MCF 10A (cell line): ENCODE results near the gene NKIRAS2. TPM values are rescaled to one million over a fixed set of nuclear protein-coding genes. Genes with fewer than 3 reads are reported as not detected.
"Not testable (repeated sequence)": the region's sequence is repeated elsewhere in the genome, so short reads cannot be mapped to it uniquely, and the experiment has no call there.

Source experiments
- BruUV-seq: library from RNA; stranded (reverse); fragments of 400-500 nt; replicated peaks from 2 replicates; lab custom pipeline; 2021; lab: Mats Ljungman, UMichigan
- CTCF ChIA-PET: fragments of 300-600 bp; sonication (Branson Sonifier 250); formaldehyde crosslinking; extraction: SDS; loops from one replicate; lab custom pipeline; 2021; ENCODE audit warnings: antibody characterized with exemption, inconsistent platforms; lab: Yijun Ruan, JAX
- POLR2A ChIA-PET: fragments of 300-600, 350-650 bp; sonication (Branson Sonifier 250); formaldehyde crosslinking; extraction: SDS; loops from one replicate; lab custom pipeline; 2020; ENCODE audit warnings: antibody characterized with exemption, inconsistent platforms; lab: Yijun Ruan, JAX
- DNase-seq: peaks from one replicate; pipeline ENCODE4 v3.0.0-alpha.2; 2018; ENCODE audit not compliant: unreplicated experiment
- H3K27ac Mint-ChIP-seq: one replicate; pipeline ENCODE4 v1.8.0; 2022; ENCODE audit warnings: mild to moderate bottlenecking, low read depth, mixed read lengths; ENCODE audit not compliant: unreplicated experiment
- H3K27me3 Mint-ChIP-seq: one replicate; pipeline ENCODE4 v1.8.0; 2022; ENCODE audit warnings: mixed read lengths; ENCODE audit not compliant: insufficient read depth, unreplicated experiment
- H3K36me3 Mint-ChIP-seq: one replicate; pipeline ENCODE4 v1.8.0; 2022; ENCODE audit warnings: mild to moderate bottlenecking, moderate library complexity, mixed read lengths; ENCODE audit not compliant: insufficient read depth, unreplicated experiment
- H3K4me1 Mint-ChIP-seq: one replicate; pipeline ENCODE4 v1.8.0; 2022; ENCODE audit warnings: mixed read lengths; ENCODE audit not compliant: insufficient read depth, unreplicated experiment
- H3K4me3 Mint-ChIP-seq: one replicate; pipeline ENCODE4 v1.8.0; 2022; ENCODE audit warnings: mild to moderate bottlenecking, moderate library complexity, mixed read lengths; ENCODE audit not compliant: unreplicated experiment
- H3K9me3 Mint-ChIP-seq: one replicate; pipeline ENCODE4 v1.8.0; 2022; ENCODE audit warnings: mixed read lengths; ENCODE audit not compliant: unreplicated experiment
- CTCF ChIP-seq: fragments of 200-600 bp; IDR thresholded peaks from one replicate; pipeline ENCODE4 v1.8.0; 2022; ENCODE audit warnings: antibody characterized with exemption, mild to moderate bottlenecking; ENCODE audit not compliant: unreplicated experiment
- intact Hi-C: fragments of 100-400 bp; cut with micrococcal nuclease; formaldehyde crosslinking; loops from 2 replicates; pipeline ENCODE4 v1.14.1; 2022
- total RNA-seq: library from RNA; stranded (reverse); gene quantifications from 2 replicates; pipeline ENCODE4 v1.2.3, GENCODE V29; 2022

NKIRAS2 gene
- total RNA-seq, 1 experiment from 2014 or later = 34.1 TPM

DNA sequence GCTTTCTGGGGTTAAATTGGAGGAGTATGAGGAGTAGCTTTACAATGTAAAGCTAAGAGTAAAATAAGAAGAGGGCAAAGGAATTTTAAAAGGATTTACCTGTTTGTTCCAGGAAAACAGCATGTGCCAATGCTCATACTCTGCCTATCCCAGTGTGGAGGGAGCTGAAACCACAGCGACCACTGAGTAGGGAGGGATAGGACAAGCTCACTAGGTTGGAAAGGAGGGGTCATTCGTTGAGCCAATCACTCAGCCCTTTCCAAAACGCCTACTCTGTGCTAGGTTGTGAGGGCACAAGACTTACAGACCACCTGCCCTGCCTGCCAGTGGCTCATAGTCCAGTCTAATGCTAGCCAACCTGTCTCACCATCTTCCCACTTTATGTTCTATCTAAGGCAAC is 1.6 kb upstream of the NKIRAS2 start:
- peak overlapping the region; percentile 99 for H3K27ac Mint-ChIP-seq

DNA sequence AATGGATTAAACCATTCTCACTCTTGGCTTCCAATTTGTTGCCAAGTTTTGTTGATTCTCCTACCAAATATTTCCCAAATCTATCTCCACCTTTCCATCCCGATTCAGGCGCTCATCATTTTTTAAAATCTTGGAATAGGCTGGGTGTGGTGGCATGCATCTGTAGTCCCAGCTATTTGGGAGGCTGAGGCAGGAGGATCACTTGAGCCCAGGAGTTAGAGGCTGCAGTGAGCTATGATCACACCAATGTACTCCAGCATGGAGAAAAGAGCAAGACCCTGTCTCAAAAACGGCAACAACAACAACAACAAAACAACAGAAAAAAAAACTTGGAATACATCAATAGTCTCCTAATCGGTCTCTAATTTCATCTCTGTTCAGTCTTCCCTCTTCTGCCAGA is 902 bp upstream of the NKIRAS2 start:
- CTCF ChIA-PET = interaction anchor here (0.6 to 1.7 kb wide), 11 partner anchors 10 to 1187 kb away, joined by 3 to 5 read pairs (median 3); partner anchors contain the start of gene RAB5C
- BruUV-seq = no TSS peak
- Mint-ChIP-seq H3K36me3 (peaks cover 33% of the 10 kb centered on the region), H3K27me3 (no peaks in the 10 kb centered on the region), H3K4me3 (peak overlapping the region; percentile 99), H3K27ac (peak overlapping the region; percentile 99), H3K9me3 (no peaks in the 10 kb centered on the region), H3K4me1 (peaks cover 24% of the 10 kb centered on the region)
- no peak for TF ChIP-seq CTCF
- intact Hi-C loops = no loop called here
- DNase-seq = no peak
- POLR2A ChIA-PET = interaction anchor here (1.1 to 6.8 kb wide), 6 partner anchors 10 to 135 kb away, joined by 3 to 138 read pairs (median 6); partner anchors contain the start of genes CNP and ODAD4

More for the DNA sequence above, 1.6 kb upstream of the NKIRAS2 start:
- intact Hi-C loops = no loop called here
- peaks cover 28% of the 10 kb centered on the region for H3K36me3 Mint-ChIP-seq
- DNase-seq = no peak
- H3K27me3 Mint-ChIP-seq = no peaks in the 10 kb centered on the region
- peak overlapping the region; percentile 99 for H3K4me3 Mint-ChIP-seq
- BruUV-seq = no TSS peak
- POLR2A ChIA-PET = interaction anchor here (0.5 to 6.8 kb wide), 23 partner anchors 8 to 738 kb away, joined by 3 to 138 read pairs (median 4); partner anchors contain the start of genes ACLY, CAVIN1, CNP and DHX58
- no peak for TF ChIP-seq CTCF
- CTCF ChIA-PET = interaction anchor here (0.7 to 1.7 kb wide), 13 partner anchors 10 to 174 kb away, joined by 3 to 11 read pairs (median 3); no protein-coding TSS in a partner anchor
- no peaks in the 10 kb centered on the region for H3K9me3 Mint-ChIP-seq
- H3K4me1 Mint-ChIP-seq = peaks cover 26% of the 10 kb centered on the region

DNA sequence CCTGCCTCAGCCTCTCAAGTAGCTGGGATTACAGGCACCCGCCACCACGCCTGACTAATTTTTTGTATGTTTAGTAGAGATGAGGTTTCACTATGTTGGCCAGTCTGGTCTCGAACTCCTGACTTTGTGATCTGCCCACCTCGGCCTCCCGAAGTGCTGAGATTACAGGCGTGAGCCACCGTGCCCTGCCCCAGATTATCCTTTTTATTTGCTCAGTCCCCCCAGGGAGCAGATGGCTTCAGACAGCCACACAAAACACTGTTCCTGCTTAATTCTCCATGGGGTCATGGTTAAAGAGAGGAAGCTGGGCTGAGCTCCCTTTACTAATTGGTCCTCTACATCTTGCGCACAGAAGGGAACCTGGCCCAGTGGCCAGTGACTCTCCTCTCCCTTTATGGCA is 955 bp downstream of the NKIRAS2 start:
- DNase-seq, intact Hi-C loops, H3K9me3 Mint-ChIP-seq, H3K27me3 Mint-ChIP-seq: not testable (repeated sequence)
- TSS peak; percentile 32 for BruUV-seq
- ChIA-PET POLR2A (interaction anchor here (0.6 to 6.8 kb wide), 10 partner anchors 14 to 978 kb away, joined by 3 to 138 read pairs (median 4); partner anchors contain the start of genes ACLY, CNP, KAT2A and ODAD4), CTCF (interaction anchor here (0.6 to 2.2 kb wide), 8 partner anchors 18 to 509 kb away, joined by 3 to 14 read pairs (median 4); partner anchors contain the start of gene JUP)
- Mint-ChIP-seq H3K36me3 (peaks cover 36% of the 10 kb centered on the region), H3K4me1 (peaks cover 31% of the 10 kb centered on the region), H3K27ac (peak overlapping the region; percentile 89), H3K4me3 (peak overlapping the region; percentile 86)

- no peaks in the 10 kb centered on the region for H3K27me3 Mint-ChIP-seq
- peaks cover 22% of the 10 kb centered on the region for H3K4me1 Mint-ChIP-seq
- no peak for DNase-seq
- POLR2A ChIA-PET = interaction anchor here (0.6 to 1.9 kb wide), 3 partner anchors 89 to 530 kb away, joined by 3 to 5 read pairs (median 3); partner anchors contain the start of gene KAT2A
- no peaks in the 10 kb centered on the region for H3K9me3 Mint-ChIP-seq
- peaks cover 43% of the 10 kb centered on the region for H3K36me3 Mint-ChIP-seq
- intact Hi-C loops = no loop called here
- no peak for TF ChIP-seq CTCF
- H3K4me3 Mint-ChIP-seq = no peak overlapping the region
- peak overlapping the region; percentile 66 for H3K27ac Mint-ChIP-seq
- CTCF ChIA-PET = interaction anchor here (0.6 to 3.5 kb wide), 16 partner anchors 10 to 934 kb away, joined by 3 to 22 read pairs (median 3); no protein-coding TSS in a partner anchor
- BruUV-seq = no TSS peak
Measured at GRCh38 chr17:42023524-42024349, 3.8 kb downstream of the NKIRAS2 start.
